OCI-LY3 (cell line): ENCODE measurements around the gene RUNX2.

Source experiments
- EZH2phosphoT487 ChIP-seq: fragments of 200-600 bp; shearing (Covaris generic); IDR thresholded peaks from 2 replicates; pipeline ENCODE4 v1.6.1; 2018; ENCODE audit warnings: antibody characterized with exemption, mixed run types, low read depth
- TF ChIP-seq, protein P1 (sequence below): fragments of 200-600, 300-600 bp; sonication (generic); IDR thresholded peaks from 2 replicates; pipeline ENCODE4 v1.5.1; 2014; ENCODE audit warnings: antibody characterized with exemption, low read length, low read depth

DNA sequence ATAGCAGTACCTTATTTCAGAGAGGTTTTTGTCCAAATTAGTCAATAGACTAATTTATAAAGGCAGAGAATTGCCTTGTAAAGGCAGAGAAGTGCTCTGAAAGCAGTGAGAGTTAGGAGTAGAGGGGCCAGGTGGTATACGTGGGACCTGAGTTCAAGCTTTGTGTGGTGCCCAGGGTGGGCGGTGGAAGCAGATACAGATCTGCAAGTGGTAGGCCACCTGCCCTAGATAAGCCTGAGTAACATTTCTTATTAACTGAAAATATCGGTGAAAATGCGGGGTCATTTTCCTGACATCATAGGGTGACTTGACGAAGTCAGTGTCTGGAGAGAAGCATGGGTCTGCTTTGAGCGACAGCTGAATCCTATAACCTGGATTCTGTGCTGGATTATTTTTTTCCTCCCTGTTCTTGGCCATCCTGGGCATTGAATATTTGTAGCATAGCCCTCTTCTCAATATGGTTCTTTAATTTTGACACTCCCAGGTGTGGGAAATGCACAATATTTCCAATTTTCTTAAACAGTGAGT is 111.8 kb downstream of the RUNX2 start:
- TF ChIP-seq, protein P1, sequence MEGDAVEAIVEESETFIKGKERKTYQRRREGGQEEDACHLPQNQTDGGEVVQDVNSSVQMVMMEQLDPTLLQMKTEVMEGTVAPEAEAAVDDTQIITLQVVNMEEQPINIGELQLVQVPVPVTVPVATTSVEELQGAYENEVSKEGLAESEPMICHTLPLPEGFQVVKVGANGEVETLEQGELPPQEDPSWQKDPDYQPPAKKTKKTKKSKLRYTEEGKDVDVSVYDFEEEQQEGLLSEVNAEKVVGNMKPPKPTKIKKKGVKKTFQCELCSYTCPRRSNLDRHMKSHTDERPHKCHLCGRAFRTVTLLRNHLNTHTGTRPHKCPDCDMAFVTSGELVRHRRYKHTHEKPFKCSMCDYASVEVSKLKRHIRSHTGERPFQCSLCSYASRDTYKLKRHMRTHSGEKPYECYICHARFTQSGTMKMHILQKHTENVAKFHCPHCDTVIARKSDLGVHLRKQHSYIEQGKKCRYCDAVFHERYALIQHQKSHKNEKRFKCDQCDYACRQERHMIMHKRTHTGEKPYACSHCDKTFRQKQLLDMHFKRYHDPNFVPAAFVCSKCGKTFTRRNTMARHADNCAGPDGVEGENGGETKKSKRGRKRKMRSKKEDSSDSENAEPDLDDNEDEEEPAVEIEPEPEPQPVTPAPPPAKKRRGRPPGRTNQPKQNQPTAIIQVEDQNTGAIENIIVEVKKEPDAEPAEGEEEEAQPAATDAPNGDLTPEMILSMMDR: no peak
- no peak for TF ChIP-seq EZH2phosphoT487
